Measurements from ENCODE around the gene C6orf89.
"Not testable (repeated sequence)": the region's sequence is repeated elsewhere in the genome, so short reads cannot be mapped to it uniquely, and the experiment has no call there.

Gene C6orf89

DNA sequence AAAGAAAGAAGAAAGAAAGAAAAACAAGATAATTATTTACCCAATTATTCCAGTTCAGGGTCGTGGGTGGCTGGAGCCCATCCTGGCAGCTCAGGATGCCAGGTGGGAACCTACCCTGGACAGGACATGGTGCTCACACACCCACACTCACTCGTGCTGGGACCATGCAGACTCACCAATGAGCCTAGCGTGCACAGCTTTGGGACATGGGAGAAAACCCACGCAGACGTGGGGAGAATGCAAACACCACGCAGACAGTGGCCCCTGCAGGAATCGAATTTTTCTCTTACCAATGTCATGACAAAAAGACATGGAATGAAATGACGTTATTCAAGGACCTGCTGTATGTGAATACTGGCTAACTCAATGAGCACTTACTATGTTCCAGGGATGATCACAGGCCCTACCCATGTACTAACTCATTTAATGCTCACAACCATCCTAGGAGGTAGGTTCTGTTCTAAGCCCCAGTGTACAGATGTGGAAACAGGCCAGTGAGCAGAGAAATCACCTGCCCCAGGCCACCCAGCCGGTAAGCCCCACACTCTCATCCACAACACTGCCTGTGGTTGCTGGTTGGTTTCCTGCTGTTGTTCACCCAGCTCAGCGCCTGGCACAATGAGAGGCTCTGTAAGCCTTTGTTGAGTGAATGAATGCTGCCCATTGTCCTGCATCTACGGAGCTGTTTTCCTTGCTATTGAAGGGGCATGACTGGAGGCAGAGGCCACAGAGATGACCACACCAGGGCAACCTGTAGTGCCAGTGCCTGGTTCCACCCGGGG lies 62.0 kb downstream of the C6orf89 start:
- DNase-seq (ENCODE audit: low spot score), result no peak

DNA sequence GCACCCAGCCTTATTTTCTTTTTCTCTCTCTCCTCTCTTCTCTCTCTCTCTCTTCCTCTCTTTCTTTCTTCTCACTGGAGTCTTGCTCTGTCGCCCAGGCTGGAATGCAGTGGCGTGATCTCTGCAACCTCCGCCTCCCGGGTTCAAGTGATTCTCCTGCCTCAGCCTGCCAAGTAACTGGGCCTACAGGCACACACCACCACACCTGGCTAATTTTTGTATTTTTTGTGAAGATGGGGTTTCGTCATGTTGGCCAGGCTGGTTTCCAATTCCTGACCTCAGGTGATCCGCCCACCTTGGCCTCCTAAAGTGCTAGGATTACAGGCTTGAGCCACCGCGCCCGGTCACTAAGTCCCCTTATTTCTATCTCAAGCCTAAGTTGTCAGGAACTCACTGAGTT lies 63.3 kb downstream of the C6orf89 start:
- DNase-seq (ENCODE audit: low spot score), result not testable (repeated sequence)

DNA sequence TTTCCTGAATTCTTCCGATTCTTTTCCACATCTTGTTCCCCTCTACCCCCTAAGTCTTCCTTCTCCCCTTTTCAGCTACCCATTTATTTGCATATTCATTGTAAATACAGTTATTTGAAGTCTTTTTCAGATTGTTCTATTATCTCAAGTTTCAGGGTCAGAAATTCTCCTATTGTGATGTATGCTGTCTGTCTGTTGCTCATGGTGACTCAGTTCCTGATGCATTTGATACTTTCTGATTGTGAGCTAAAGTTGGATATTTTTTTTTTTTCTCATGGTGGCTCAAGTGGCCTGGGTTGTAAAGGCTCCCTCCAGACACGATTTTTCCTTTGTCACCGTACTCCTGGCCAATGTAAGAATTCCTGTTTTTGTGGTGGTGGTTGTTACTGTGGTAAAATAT lies 63.9 kb downstream of the C6orf89 start:
- DNase-seq (ENCODE audit: low spot score), result no peak

DNA sequence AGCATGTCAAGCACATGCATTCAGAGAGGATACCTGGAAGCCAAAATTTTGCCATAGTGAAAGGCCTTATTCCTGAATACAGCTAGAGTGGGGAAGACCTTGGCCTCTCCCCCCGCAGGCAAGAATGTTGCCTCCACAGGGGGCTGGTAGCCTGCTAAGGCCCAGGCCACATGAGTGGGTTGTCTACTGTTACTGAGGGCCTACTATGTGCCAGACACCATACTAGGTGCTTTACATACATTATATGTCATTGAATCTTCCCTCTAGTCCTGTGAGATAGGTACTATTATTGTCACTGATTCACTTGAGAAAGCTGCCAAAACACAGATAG lies 68.1 kb downstream of the C6orf89 start:
- no peak for DNase-seq (ENCODE audit: low spot score)

DNA sequence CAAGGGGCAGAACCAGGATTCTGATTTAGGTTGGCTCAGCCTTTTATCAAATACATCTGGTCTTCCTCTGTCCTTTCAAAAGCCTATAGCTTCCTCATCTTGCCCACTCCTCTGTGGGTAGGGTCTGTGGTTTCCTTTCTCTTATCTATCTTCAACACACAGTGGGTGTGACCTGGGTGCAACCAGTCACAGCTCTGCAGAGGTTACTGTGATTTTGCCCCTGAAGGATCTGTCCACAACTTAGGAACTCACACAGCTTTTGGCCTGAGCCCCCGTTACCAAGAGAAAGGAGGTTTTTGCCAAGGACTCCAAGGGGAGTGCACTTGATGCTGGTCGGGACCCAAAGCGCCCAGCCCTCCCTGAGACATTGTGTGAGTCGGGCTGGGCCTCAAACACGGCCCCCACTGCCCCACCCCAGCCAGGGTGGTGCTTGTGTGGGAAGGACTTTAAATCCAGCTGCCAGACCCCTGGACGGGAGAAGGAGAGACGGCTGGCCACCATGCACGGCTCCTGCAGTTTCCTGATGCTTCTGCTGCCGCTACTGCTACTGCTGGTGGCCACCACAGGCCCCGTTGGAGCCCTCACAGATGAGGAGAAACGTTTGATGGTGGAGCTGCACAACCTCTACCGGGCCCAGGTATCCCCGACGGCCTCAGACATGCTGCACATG lies 68.6 kb downstream of the C6orf89 start, which contains the start of gene PI16:
Gene PI16, plus strand, starts transcription at position 477 of the 670 bp plus-strand sequence. Its CDS starts 23 bp downstream, at position 500.
- no peak for DNase-seq (ENCODE audit: low spot score)

DNA sequence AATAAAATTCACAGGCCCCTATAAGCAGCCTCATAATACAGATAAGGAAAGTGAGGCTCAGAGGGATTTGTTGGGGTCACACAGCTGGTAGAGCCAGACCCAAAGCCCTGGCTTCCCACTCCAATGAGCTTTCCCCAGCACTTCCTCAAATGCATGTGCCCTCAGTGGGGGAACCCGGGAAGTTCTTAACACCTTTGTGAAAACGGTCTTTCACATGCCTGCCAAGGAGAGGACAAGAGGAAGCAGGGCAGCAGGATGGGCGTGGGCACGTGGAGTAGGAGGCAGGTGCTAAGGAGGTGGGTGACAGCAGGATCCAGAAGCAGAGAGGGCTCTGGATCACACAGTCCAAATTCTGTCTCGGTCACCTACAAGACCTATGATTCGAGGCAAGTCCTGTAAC lies 69.4 kb downstream of the C6orf89 start:
- no peak for DNase-seq (ENCODE audit: low spot score)

DNA sequence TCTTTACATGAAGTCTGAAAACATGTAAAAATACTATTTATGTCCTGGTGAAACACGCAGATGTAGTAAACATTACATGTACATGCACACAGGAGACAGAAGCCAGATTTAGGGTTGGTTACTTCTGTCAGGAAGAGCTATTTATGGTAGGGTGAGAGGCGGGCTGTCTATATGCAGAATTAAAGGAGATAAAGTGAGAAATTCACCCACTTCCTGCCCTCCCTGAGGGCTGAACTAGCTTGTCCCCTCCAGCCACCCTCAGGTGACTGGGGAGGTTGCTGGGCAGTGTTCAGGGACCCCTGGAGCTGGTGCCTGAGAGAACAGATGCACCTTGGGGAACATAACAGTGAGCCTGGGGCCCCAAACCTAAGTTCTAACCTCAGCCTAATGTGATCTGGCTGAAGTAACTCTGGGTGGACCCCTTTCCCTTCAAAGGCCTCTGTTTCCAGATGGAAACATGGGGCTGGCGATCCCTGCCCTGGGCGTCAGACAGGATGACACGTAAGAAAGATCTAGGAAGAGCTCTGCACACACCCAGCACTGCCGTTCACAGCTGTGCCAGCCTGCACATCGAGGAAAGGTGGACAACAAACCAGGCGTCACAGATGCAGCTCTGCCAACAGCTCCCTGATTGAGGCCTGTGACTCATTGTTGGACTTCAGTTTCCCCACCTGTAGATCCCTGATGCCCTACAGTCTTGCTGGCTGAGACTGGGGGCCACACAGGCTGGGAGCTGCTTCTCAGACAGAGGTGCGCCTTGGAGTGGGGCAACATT lies 70.1 kb downstream of the C6orf89 start:
- DNase-seq (ENCODE audit: low spot score), result no peak

DNA sequence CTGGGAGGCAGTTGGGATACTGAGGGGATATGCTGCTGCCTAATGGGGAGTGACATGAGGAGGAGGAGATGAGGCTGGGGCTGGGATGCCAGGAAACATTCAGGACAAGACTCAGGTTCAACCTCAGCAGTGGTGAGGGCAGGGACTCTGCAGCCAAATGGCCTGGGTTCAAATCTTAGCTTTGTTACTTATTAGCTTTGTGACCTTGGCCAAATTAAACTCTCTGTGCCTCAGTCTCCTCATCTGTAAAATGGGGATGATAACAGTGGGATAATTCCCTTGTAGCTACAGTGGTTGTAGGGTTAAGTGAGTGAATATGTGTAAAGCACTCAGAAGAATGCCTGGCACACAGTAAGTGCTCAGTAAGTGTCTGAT lies 70.7 kb downstream of the C6orf89 start:
- DNase-seq (ENCODE audit: low spot score), result no peak

DNA sequence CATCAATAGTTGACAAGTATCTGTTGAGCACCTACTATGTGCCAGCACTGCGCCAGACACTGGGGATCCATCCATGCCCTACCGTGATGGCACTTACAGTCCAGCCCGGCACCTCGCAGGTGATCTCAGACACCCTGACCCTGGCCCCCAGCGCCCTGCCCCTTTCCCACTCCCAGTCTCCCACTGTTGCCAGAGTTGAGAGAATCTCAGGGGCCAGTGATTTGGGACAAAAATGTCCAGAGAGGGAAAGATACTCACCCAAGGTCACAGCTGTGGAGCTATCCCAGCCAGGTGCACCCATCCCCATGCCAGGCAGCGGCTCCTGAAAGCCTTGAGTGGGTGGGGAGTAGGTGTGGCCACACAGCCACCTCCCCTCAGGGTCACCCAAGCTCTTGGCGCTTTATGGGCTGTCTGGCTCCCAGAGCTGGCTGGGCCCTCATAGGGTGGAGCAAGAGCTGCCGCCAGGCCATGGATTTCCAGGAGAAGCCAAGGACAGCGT lies 72.1 kb downstream of the C6orf89 start:
- no peak for DNase-seq (ENCODE audit: low spot score)

DNA sequence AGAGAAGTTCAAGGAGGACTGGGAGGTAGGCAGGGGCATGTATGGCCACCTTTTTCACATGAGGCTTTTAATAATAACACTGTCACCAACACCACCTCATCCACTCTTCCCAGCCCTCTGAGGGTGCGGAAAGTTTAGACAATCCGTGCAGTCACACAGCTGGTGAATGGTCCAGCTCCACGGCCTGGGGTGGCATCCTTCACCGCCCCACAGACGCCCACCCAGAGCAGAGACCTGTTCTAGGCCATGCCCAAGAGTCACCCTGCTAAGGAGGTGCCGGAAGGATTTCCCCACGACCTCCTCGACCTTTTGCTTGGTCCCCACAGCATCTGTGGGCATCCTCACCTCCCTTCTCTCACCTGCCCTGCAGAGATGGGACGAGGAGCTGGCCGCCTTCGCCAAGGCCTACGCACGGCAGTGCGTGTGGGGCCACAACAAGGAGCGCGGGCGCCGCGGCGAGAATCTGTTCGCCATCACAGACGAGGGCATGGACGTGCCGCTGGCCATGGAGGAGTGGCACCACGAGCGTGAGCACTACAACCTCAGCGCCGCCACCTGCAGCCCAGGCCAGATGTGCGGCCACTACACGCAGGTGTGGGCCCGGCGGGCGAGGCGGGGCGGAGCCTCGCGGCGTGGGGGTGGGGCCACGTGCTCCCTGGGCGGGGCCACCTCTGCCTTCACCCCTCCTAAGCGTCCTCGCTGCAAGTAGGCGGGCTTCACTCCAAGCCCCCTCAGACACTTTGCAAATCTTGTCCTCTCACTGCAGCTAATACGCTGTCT lies 73.2 kb downstream of the C6orf89 start:
- no peak for DNase-seq (ENCODE audit: low spot score)

DNA sequence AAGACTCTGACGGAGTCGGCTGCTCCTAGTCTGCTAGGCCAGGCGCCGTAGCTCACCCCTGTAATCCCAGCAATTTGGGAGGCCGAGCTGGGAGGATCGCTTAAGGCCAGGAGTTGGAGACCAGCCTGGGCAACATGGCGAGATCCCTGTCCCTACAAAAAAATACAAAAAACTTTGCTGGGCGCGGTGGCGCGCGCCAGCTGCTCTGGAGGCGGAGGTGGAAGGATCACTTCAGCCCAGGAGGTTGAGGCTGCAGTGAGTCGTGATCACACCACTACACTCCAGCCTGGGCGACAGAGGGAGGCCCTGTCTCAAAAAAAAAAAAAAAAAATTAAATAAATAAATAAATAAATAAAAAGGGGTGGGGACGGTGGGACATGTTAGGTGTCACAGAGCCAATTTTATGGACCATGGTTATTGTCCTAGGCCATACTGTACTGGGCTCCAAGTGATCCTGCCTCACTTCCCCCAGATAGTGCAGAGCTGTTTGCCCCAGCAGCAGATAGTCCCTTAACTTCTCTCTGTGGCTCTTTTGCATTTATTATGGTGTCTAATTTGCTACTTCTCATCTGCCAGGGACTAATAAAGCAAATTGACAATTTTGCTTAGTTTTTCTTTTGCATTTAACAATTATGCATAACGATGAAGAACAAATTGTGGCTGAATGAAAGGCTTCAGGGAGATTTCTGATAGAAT lies 74.0 kb downstream of the C6orf89 start:
- no peak for DNase-seq (ENCODE audit: low spot score)

DNA sequence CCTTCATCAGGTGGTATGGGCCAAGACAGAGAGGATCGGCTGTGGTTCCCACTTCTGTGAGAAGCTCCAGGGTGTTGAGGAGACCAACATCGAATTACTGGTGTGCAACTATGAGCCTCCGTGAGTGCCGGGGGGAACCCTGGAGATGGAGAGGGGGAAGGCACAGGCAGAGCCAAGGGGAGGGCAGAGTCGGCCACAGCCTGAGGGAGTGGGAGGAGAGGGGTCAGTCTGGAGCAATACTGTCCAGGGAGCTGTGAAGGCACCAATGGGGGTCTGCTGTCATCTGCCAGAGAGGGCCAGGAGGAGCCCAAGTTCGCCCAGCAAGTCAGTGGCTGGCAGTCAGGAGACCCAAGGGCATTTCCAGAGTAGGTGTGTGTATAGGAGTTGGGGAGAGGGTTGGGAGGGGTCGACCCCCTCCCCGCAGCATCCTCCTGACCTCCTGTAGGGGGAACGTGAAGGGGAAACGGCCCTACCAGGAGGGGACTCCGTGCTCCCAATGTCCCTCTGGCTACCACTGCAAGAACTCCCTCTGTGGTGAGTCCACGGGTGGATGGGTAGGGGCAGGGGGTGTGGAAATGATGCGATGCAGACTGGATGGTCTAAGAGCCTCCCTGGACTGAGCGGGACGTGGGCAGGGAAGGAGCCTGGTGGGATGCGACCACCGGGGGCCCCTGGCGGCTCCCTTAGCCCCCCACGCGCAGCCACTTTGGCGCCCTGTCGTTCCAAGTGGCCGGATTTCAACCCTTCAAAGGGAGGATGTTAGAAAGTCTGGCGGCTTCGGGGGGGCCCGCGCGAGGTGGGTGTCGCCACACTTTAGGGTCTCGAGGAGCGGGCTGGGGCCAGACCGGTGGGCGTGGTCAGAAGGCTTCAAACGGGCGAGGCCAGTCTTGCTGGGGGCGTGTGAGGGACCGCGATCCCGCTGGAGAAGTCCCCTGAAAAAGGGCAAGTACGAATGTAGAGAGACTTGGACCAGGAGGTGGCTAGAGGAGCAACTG lies 76.0 kb downstream of the C6orf89 start:
- no peak for DNase-seq (ENCODE audit: low spot score)

DNA sequence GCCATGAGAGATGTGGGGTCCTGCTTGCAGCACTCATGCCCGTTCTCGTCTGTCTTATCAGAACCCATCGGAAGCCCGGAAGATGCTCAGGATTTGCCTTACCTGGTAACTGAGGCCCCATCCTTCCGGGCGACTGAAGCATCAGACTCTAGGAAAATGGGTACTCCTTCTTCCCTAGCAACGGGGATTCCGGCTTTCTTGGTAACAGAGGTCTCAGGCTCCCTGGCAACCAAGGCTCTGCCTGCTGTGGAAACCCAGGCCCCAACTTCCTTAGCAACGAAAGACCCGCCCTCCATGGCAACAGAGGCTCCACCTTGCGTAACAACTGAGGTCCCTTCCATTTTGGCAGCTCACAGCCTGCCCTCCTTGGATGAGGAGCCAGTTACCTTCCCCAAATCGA lies 77.1 kb downstream of the C6orf89 start:
- no peak for DNase-seq (ENCODE audit: low spot score)

DNA sequence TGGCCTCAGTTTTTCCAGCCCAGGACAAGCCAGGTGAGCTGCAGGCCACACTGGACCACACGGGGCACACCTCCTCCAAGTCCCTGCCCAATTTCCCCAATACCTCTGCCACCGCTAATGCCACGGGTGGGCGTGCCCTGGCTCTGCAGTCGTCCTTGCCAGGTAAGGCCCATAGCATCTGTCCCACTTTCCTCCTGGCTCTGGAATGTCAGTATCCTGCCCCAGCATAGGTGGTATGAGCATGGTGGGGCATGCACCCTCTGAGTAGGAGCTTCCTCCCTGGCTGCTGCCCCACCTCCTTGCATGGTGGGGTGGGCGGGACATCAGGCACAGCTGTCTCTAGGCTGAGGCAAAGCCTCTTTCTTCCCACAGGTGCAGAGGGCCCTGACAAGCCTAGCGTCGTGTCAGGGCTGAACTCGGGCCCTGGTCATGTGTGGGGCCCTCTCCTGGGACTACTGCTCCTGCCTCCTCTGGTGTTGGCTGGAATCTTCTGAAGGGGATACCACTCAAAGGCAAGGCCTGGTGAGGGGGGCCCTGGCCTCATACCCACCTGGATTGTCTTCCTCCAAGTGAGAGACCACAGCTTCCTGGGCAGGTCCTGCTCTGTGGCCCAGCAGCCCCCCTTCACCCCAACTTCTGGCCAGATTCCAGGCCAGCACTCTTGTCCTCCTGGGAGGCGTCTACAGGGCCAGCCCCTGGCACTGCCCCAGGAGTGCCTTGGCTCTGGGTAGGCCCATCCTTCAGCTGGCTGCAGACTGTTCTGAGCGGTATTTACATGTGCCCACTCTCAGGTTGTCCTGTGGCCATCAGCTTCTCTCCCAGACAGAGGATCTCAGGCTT lies 77.9 kb downstream of the C6orf89 start:
- no peak for DNase-seq (ENCODE audit: low spot score)

DNA sequence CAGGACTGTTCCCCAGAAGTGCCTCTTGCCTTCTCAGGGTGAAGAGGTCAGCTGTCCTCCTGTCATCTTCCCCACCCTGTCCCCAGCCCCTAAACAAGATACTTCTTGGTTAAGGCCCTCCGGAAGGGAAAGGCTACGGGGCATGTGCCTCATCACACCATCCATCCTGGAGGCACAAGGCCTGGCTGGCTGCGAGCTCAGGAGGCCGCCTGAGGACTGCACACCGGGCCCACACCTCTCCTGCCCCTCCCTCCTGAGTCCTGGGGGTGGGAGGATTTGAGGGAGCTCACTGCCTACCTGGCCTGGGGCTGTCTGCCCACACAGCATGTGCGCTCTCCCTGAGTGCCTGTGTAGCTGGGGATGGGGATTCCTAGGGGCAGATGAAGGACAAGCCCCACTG lies 78.6 kb downstream of the C6orf89 start:
- no peak for DNase-seq (ENCODE audit: low spot score)

DNA sequence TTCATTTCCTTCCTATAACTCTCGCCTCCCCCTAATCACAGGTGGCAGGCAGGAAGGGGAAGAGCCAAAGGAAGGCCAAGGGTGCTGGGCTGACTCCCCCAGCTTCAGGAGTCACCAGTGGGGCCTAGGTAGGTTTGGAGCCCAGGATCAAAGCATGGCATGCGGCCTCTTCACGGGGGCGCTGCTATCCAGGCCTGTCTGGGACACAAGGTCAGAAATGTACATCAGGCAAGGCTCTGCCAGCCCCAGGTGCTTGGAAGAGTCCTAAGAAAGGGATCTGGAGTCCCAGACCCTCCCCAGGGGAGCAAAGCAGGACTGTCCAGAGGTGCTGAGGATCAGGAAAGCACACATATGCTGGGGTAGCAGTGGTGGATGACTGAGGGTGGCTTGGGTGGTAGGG lies 79.2 kb downstream of the C6orf89 start:
- DNase-seq (ENCODE audit: low spot score), result no peak

DNA sequence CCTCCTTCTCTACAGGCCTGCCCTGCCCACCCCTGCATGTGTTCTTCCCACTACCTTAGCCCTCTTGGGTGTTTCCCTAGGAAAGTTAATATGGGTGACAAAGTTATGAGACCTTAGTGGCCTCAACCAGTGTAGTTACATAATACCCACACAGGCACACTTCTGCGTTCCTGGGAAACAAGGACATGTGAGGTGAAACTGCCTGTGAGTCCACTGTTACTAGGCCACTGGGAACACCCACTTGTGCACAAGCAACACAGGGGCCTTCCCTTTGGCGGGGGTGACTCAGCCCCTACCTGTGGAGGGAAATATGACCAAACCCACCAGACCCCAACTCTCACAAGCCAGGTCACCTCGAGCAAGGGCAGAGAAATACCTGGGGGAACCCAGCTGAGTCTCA lies 81.5 kb downstream of the C6orf89 start:
- DNase-seq (ENCODE audit: low spot score), result no peak

DNA sequence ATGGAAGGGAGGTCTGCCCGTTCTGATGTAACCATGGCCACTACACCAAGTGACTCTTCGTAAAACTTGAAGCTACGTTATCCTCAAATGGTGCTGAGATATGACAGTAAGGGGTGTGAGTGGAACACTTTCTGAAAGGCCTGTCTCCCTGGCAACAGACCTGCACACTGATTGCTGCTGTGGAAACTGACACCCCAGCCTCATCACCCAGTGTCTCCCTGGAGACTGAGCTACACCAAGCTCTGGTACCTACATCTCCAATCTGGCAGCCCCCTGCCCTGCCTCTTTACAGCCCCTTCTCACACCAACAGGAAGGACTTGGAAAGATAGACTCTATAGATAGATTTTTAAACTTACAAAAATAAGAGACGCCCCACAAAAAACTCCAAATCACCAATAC lies 82.0 kb downstream of the C6orf89 start:
- no peak for DNase-seq (ENCODE audit: low spot score)

DNA sequence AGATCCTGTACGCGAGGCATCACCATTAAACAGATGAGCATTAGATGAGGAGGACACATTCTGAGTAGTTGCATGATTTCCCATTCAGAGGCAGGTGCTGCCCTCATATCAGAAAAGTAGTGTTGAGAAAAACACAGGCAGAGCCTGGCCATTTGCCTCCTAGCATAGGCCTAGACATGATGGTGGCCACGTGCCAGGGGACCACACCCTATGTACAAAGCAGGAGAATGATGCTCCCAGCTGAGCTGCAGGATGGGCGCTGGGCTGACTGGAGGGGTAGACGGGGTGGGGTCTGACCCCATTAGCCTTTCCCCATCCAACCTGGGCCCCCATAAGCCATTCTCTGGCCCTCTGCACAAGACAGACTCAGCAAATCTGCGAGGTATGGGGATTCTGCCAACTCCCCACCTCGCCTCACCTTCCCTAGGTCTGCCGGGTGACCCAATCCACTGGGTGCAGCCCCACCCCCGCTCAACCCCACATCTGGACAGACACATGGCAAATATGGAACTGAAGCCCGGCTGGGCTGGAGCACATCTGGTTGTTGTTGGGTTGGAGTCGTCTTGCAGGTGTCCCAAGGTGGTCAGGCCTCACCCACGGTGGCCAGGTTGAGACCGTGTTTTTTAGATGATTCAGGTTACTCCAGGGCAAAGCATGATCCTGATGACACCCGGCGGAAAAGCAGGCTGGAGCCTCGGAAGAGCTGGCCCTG lies 82.7 kb downstream of the C6orf89 start:
- no peak for DNase-seq (ENCODE audit: low spot score)

Data from HuH-7 (cell line).